Measurements from ENCODE around the gene TBCEL. TPM values are rescaled to one million over a fixed set of nuclear protein-coding genes. Genes with fewer than 3 reads are reported as not detected.

Gene TBCEL
- total RNA-seq, 1 donor from 2014 or later = 25.0 TPM

DNA sequence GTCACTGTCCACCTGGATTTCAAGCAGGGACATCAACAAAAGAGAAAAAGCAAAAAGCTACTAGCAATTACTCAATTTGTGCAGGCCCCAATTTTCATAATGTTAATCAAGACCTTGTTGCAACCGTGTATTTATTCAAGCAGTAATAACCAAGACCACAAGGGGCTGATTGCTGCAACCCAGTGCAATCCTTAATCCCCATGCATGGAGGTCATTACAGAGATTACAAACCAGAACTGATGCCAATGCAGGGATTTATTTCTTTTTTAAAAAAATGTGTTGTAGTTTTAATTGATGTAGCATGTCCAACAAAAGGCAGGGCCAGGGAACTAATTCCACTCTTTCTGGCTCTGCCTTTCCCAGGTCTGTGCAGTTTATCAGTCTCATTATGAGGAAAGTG is 95.5 kb downstream of the TBCEL start:
- H3K36me3 ChIP-seq = no peaks in the 10 kb centered on the region
- peaks cover 16% of the 10 kb centered on the region for H3K9me3 ChIP-seq (replicated peaks)
- no peaks in the 10 kb centered on the region for H3K4me1 ChIP-seq
- H3K27me3 ChIP-seq (ENCODE audit: low read depth) = no peaks in the 10 kb centered on the region
- TF ChIP-seq, protein P1, sequence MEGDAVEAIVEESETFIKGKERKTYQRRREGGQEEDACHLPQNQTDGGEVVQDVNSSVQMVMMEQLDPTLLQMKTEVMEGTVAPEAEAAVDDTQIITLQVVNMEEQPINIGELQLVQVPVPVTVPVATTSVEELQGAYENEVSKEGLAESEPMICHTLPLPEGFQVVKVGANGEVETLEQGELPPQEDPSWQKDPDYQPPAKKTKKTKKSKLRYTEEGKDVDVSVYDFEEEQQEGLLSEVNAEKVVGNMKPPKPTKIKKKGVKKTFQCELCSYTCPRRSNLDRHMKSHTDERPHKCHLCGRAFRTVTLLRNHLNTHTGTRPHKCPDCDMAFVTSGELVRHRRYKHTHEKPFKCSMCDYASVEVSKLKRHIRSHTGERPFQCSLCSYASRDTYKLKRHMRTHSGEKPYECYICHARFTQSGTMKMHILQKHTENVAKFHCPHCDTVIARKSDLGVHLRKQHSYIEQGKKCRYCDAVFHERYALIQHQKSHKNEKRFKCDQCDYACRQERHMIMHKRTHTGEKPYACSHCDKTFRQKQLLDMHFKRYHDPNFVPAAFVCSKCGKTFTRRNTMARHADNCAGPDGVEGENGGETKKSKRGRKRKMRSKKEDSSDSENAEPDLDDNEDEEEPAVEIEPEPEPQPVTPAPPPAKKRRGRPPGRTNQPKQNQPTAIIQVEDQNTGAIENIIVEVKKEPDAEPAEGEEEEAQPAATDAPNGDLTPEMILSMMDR (IDR thresholded peaks at IDR 0.05; ENCODE audit: borderline replicate concordance) = no peak
- intact Hi-C loops (cut with micrococcal nuclease) = no loop called here
- H3K4me3 ChIP-seq = no peak overlapping the region
- DNase-seq = no peak
- no peak overlapping the region for H3K27ac ChIP-seq (replicated peaks)

DNA sequence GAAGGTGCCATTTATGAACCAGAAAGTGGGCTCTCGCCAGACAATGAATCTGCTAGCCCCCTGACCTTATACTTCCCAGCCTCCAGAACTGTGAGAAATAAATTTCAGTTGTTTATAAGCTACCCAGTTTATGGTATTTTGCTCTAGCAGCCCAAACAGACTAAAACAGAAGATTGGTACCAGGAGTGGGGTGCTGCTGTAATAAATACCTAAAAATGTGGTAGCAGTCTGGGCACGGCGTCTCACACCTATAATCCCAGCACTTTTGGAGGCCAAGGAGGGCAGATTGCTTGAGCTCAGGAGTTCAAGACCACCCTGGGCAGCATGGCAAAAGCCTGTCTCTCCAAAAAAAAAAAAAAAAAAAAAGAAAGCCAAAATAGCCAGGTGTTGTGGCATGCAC is 98.4 kb downstream of the TBCEL start:
- Histone ChIP-seq H3K4me1 (no peaks in the 10 kb centered on the region), H3K9me3 (replicated peaks) (peaks cover 16% of the 10 kb centered on the region), H3K36me3 (no peaks in the 10 kb centered on the region), H3K27me3 (ENCODE audit: low read depth) (no peaks in the 10 kb centered on the region), H3K27ac (replicated peaks) (no peak overlapping the region), H3K4me3 (no peak overlapping the region)
- intact Hi-C loops (cut with micrococcal nuclease) = no loop called here
- DNase-seq = no peak
- TF ChIP-seq, protein P1 (IDR thresholded peaks at IDR 0.05; ENCODE audit: borderline replicate concordance) = no peak

DNA sequence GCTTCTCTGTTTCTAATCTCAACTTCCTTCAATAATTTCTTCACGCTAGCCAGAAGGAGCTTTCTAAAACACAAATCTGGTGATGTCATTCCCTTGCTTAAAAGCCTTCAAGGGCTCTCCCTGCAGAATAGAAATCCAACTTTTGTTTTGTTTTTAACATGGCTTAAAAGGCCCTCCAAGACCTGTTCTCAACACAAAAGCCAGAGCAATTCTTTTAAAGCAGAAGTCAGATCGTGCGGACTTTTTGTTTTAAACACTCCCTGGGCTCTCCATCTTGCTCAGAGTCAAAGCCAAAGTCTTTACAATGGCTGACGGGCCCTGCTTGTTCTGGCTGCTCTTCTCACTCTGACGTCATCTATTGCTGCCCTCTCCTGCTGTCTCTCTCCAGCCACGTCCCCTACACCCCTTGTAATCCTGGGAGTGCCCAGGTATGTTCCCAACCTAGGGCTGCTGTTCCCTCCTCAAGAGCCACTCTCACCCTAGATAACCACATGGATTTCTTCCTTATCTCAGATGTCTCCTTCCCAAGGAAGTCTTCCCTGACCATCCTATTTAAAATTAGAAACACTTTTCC is 99.7 kb downstream of the TBCEL start:
- H3K4me3 ChIP-seq = no peak overlapping the region
- no peak for DNase-seq
- TF ChIP-seq, protein P1 (IDR thresholded peaks at IDR 0.05; ENCODE audit: borderline replicate concordance) = no peak
- H3K27ac ChIP-seq (replicated peaks) = no peak overlapping the region
- H3K4me1 ChIP-seq = no peaks in the 10 kb centered on the region
- no peaks in the 10 kb centered on the region for H3K27me3 ChIP-seq (ENCODE audit: low read depth)
- intact Hi-C loops (cut with micrococcal nuclease) = no loop called here
- H3K9me3 ChIP-seq (replicated peaks) = peaks cover 16% of the 10 kb centered on the region
- H3K36me3 ChIP-seq = no peaks in the 10 kb centered on the region

DNA sequence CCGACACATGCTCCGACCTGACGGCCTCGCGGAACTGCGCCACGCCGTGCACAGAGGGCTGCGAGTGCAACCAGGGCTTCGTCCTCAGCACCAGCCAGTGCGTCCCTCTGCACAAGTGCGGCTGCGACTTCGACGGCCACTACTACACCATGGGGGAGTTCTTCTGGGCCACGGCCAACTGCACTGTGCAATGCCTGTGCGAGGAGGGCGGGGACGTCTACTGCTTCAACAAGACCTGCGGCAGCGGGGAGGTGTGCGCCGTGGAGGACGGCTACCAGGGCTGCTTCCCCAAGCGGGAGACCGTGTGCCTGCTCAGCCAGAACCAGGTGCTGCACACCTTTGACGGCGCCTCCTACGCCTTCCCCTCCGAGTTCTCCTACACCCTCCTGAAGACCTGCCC is 103.9 kb downstream of the TBCEL start:
- no peaks in the 10 kb centered on the region for H3K4me1 ChIP-seq
- H3K4me3 ChIP-seq = no peak overlapping the region
- H3K9me3 ChIP-seq (replicated peaks) = peaks cover 3% of the 10 kb centered on the region
- intact Hi-C loops (cut with micrococcal nuclease) = no loop called here
- TF ChIP-seq, protein P1 (IDR thresholded peaks at IDR 0.05; ENCODE audit: borderline replicate concordance) = no peak
- H3K27me3 ChIP-seq (ENCODE audit: low read depth) = no peaks in the 10 kb centered on the region
- no peaks in the 10 kb centered on the region for H3K36me3 ChIP-seq
- no peak for DNase-seq
- H3K27ac ChIP-seq (replicated peaks) = no peak overlapping the region

DNA sequence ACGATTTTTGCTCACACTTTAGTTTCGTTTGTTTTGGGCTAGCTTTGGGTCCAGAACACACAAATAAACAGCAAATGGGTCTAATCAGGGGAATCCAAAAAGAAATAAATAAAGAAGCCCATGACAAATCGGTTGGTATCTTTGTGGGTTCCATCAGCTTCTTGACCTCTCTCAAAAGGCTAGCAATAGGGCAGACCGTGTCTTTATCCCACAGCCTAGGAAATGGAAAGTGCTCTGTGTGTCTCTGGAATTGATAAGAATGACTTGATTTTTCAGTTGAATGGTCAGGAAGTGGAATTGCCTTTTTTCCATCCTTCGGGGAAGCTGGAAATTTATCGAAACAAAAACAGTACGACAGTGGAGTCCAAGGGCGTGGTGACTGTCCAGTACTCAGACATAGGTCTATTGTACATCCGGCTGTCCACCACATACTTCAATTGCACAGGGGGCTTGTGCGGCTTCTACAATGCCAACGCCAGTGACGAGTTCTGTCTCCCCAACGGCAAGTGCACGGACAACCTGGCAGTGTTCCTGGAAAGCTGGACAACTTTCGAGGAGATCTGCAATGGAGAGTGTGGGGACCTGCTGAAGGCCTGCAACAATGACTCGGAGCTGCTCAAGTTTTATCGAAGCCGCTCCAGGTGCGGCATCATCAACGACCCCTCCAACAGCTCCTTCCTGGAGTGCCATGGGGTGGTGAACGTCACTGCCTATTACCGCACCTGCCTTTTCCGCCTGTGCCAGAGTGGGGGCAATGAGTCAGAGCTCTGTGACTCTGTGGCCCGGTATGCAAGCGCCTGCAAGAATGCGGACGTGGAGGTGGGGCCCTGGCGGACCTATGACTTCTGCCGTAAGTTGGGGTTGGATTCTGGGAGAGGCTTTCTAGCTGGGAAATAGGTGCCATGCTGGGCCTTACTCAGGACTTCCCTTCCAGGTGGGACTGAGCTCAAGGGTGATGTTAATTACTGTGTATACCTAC is 105.7 kb downstream of the TBCEL start:
- Histone ChIP-seq H3K9me3 (replicated peaks) (no peaks in the 10 kb centered on the region), H3K36me3 (no peaks in the 10 kb centered on the region), H3K27ac (replicated peaks) (no peak overlapping the region), H3K4me3 (no peak overlapping the region), H3K4me1 (peaks cover 6% of the 10 kb centered on the region), H3K27me3 (ENCODE audit: low read depth) (no peaks in the 10 kb centered on the region)
- TF ChIP-seq, protein P1 (IDR thresholded peaks at IDR 0.05; ENCODE audit: borderline replicate concordance) = no peak
- intact Hi-C loops (cut with micrococcal nuclease) = no loop called here
- no peak for DNase-seq

Data from left ventricle myocardium inferior (tissue), 1 donor.